OCI-LY7 (cell line): Measurements from ENCODE around the gene STON2. TPM values are rescaled to one million over a fixed set of nuclear protein-coding genes. Genes with fewer than 3 reads are reported as not detected.

Experiments used
- BruUV-seq: library from RNA; stranded (reverse); fragments of 400-500 nt; replicated peaks from 2 replicates; lab custom pipeline; 2021; lab: Mats Ljungman, UMichigan
- CTCF ChIA-PET: fragments of 300-600 bp; sonication (Branson Sonifier 250); formaldehyde crosslinking; loops from one replicate; lab custom pipeline; 2022; ENCODE audit warnings: antibody characterized with exemption; ENCODE audit not compliant: unreplicated experiment; lab: Charles Lee
- POLR2A ChIA-PET: fragments of 300-600 bp; sonication (Branson Sonifier 250); formaldehyde crosslinking; loops from one replicate; lab custom pipeline; 2022; ENCODE audit warnings: antibody characterized with exemption; lab: Charles Lee
- DNase-seq: peaks from one replicate; pipeline ENCODE4 v3.0.0-alpha.2; 2015; ENCODE audit warnings: low spot score
- H2AFZ ChIP-seq: fragments of 200-600 bp; sonication (generic), shearing (Covaris generic); 2 replicates; pipeline ENCODE4 v1.6.1; 2014; ENCODE audit warnings: mild to moderate bottlenecking, antibody characterized with exemption, low read length, moderate library complexity
- H3K27ac ChIP-seq: fragments of 200-600 bp; sonication (generic); 2 replicates; pipeline ENCODE4 v1.5.1; 2014; ENCODE audit warnings: mixed run types, low read depth, mild to moderate bottlenecking, moderate library complexity, low read length, inconsistent platforms; ENCODE audit not compliant: poor library complexity, severe bottlenecking
- H3K36me3 ChIP-seq: fragments of 200-600 bp; sonication (generic); 2 replicates; pipeline ENCODE4 v1.6.1; 2014; ENCODE audit warnings: mild to moderate bottlenecking, antibody characterized with exemption, low read length, moderate library complexity, mixed read lengths; ENCODE audit not compliant: insufficient read depth
- H3K4me1 ChIP-seq: fragments of 200-600 bp; sonication (generic); 2 replicates; pipeline ENCODE4 v1.5.1; 2014; ENCODE audit warnings: mild to moderate bottlenecking, low read length; ENCODE audit not compliant: insufficient read depth, poor library complexity, severe bottlenecking
- H3K4me2 ChIP-seq: fragments of 200-600 bp; sonication (generic); 2 replicates; pipeline ENCODE4 v1.6.1; 2014; ENCODE audit warnings: mild to moderate bottlenecking, low read length
- H3K4me3 ChIP-seq: fragments of 200-600 bp; sonication (generic); 2 replicates; pipeline ENCODE4 v1.5.1; 2014; ENCODE audit warnings: mild to moderate bottlenecking, low read depth, low read length; ENCODE audit not compliant: poor library complexity, severe bottlenecking
- H3K79me2 ChIP-seq: fragments of 200-600 bp; sonication (generic); 2 replicates; pipeline ENCODE4 v1.6.1; 2016; ENCODE audit warnings: low read depth, mild to moderate bottlenecking, low read length, moderate library complexity, mixed read lengths; ENCODE audit not compliant: insufficient read depth
- H3K9me2 ChIP-seq: fragments of 200-600 bp; sonication (generic); 2 replicates; pipeline ENCODE4 v1.6.1; 2016; ENCODE audit warnings: mild to moderate bottlenecking, low read length, mixed read lengths; ENCODE audit not compliant: insufficient read depth
- H3K9me3 ChIP-seq: fragments of 200-600 bp; sonication (generic); 2 replicates; pipeline ENCODE4 v1.6.1; 2014; ENCODE audit warnings: mild to moderate bottlenecking, mixed run types, low read length, mixed read lengths
- H4K20me1 ChIP-seq: fragments of 200-600 bp; sonication (generic); 2 replicates; pipeline ENCODE4 v1.6.1; 2014; ENCODE audit warnings: mild to moderate bottlenecking, antibody characterized with exemption, low read length, moderate library complexity, mixed read lengths; ENCODE audit not compliant: insufficient read depth
- EZH2phosphoT487 ChIP-seq: fragments of 200-600 bp; sonication (generic); IDR thresholded peaks from 2 replicates; pipeline ENCODE4 v1.6.1; 2018; ENCODE audit warnings: low read depth, borderline replicate concordance, mild to moderate bottlenecking, mixed run types, antibody characterized with exemption, low read length, moderate library complexity, mixed read lengths
- intact Hi-C: fragments of 100-400 bp; cut with micrococcal nuclease; formaldehyde crosslinking; loops from one replicate; pipeline ENCODE4 v1.10.0; 2022; ENCODE audit not compliant: unreplicated experiment
- total RNA-seq, 2 experiments: library from RNA; depleted of rRNA in 1 of 2; stranded (reverse); fragments of >200 nt in 1 of 2; shearing (Covaris generic) in 1 of 2; gene quantifications; 2 replicates each; pipeline ENCODE4 v1.2.3, GENCODE V29; 2014 to 2022
- TF ChIP-seq, protein P1 (sequence below): fragments of 200-600 bp; sonication (generic); conservative IDR thresholded peaks from 2 replicates; pipeline ENCODE4 v1.5.1; 2014; ENCODE audit warnings: mild to moderate bottlenecking, antibody characterized with exemption, low read length, moderate library complexity, mixed read lengths

STON2 gene
- total RNA-seq, 2 experiments from 2014 or later, result 0.25 TPM; not detected in 1

DNA sequence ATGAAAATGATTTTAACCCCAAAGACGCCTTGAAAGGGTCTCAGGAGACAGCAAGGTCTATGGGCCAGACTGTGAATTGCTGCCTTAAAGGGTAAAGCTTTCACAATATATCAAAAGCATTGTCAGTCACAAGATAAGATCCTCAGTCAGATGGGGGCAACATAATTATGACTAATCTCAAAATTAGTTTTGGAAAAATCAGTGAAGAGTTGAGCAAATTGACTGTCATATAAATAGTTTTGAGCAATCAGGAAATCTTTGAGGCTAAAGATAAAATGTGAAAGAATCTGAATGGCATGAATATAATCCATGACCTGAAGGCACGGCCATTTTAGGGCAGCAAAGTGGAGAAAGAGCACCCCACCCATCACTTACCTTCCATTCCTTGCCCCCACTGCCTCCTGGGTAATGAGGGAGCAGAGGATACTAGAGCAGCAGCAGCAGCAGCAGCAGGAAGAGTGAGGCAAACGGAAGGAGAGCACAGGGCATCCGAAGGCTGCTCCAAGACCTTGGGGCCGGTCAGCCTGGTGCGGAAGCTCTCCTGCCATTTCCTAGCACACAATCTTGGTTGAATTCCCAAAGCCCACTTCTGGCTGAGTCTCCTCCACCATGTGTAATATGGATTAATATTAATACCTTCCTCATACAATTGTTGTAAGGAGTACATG lies 7.0 kb downstream of the STON2 start:
- CTCF ChIA-PET, result no interaction called here

DNA sequence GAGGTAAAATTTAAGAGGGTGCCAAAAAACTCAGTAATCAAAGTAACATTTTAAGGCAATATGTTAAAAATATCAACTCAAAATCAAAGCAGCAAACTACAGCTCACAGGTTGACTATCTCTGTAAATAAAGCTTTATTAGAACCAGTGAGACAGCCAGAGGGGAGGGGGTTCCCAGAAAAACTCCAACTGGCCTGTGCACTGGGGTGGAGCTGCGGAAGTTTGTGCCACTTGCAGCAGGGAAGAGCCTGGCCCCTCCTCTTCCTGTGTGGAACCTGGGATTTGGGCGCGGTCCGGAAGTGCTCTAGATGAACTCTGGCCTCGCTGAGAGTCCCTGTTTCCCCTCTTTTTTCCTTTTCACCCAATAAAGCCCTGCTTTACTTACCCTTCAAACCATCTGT lies 8.1 kb downstream of the STON2 start:
- Histone ChIP-seq H3K27ac (no peak overlapping the region), H2AFZ (no peak overlapping the region), H3K4me2 (no peak overlapping the region), H3K36me3 (no peaks in the 10 kb centered on the region), H4K20me1 (no peaks in the 10 kb centered on the region), H3K79me2 (no peaks in the 10 kb centered on the region), H3K9me3 (no peaks in the 10 kb centered on the region), H3K4me1 (no peaks in the 10 kb centered on the region), H3K9me2 (no peaks in the 10 kb centered on the region), H3K4me3 (no peak overlapping the region)
- BruUV-seq, result no TSS peak
- DNase-seq, result no peak
- TF ChIP-seq, protein P1, sequence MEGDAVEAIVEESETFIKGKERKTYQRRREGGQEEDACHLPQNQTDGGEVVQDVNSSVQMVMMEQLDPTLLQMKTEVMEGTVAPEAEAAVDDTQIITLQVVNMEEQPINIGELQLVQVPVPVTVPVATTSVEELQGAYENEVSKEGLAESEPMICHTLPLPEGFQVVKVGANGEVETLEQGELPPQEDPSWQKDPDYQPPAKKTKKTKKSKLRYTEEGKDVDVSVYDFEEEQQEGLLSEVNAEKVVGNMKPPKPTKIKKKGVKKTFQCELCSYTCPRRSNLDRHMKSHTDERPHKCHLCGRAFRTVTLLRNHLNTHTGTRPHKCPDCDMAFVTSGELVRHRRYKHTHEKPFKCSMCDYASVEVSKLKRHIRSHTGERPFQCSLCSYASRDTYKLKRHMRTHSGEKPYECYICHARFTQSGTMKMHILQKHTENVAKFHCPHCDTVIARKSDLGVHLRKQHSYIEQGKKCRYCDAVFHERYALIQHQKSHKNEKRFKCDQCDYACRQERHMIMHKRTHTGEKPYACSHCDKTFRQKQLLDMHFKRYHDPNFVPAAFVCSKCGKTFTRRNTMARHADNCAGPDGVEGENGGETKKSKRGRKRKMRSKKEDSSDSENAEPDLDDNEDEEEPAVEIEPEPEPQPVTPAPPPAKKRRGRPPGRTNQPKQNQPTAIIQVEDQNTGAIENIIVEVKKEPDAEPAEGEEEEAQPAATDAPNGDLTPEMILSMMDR, result no peak
- no peak for TF ChIP-seq EZH2phosphoT487
- intact Hi-C loops, result no loop called here
- POLR2A ChIA-PET, result no interaction called here
- CTCF ChIA-PET, result no interaction called here

More for the DNA sequence above, 7.0 kb downstream of the STON2 start:
- TF ChIP-seq, protein P1, result no peak
- TF ChIP-seq EZH2phosphoT487, result no peak
- Histone ChIP-seq H2AFZ (no peak overlapping the region), H3K4me2 (no peak overlapping the region), H3K79me2 (no peaks in the 10 kb centered on the region), H3K4me3 (no peak overlapping the region), H3K9me3 (no peaks in the 10 kb centered on the region), H3K27ac (no peak overlapping the region), H3K4me1 (no peaks in the 10 kb centered on the region), H3K9me2 (no peaks in the 10 kb centered on the region), H4K20me1 (no peaks in the 10 kb centered on the region), H3K36me3 (no peaks in the 10 kb centered on the region)
- DNase-seq, result no peak
- no TSS peak for BruUV-seq
- POLR2A ChIA-PET, result interaction anchor here (0.6 kb wide), 1 partner anchor 249 kb away, joined by 3 read pairs; no protein-coding TSS in a partner anchor
- intact Hi-C loops, result no loop called here

DNA sequence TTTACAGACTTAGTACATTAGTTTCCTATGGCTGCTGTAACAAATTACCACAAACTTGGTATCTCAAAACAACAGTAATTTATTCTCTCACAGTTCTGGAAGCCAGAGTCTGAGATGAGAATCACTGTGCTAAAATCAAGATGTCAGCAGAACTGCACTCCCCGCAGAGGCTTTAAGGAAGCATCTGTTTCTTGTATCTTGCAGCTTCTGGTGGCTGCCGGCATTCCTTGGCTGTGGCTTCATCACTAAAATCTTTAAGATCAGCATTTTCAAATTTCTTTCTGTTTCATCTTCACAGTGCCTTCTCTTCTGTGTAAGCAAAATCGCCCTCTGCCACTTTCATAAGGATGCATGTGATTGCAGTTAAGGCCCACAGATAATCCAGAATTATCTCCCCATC lies 9.4 kb downstream of the STON2 start:
- Histone ChIP-seq H4K20me1 (no peaks in the 10 kb centered on the region), H3K9me2 (no peaks in the 10 kb centered on the region), H3K4me1 (no peaks in the 10 kb centered on the region), H3K36me3 (no peaks in the 10 kb centered on the region), H3K27ac (no peak overlapping the region), H2AFZ (no peak overlapping the region), H3K4me2 (no peak overlapping the region), H3K79me2 (no peaks in the 10 kb centered on the region), H3K9me3 (no peaks in the 10 kb centered on the region), H3K4me3 (no peak overlapping the region)
- POLR2A ChIA-PET, result interaction anchor here (0.6 to 0.7 kb wide), 2 partner anchors 34 to 76 kb away, joined by 3 read pairs; no protein-coding TSS in a partner anchor
- intact Hi-C loops, result no loop called here
- no peak for DNase-seq
- no TSS peak for BruUV-seq
- TF ChIP-seq EZH2phosphoT487, result no peak
- TF ChIP-seq, protein P1, result no peak
- CTCF ChIA-PET, result no interaction called here
